HG03280 (cell line): ENCODE measurements around the gene AMHR2.
"Not testable (repeated sequence)": the region's sequence is repeated elsewhere in the genome, so short reads cannot be mapped to it uniquely, and the experiment has no call there.

Source experiments
- ATAC-seq: cut with Tn5 transposase; IDR thresholded peaks from one replicate; pipeline ENCODE4 v1.9.1; 2021; ENCODE audit warnings: mild to moderate bottlenecking, moderate library complexity; ENCODE audit not compliant: unreplicated experiment

AMHR2 gene

DNA sequence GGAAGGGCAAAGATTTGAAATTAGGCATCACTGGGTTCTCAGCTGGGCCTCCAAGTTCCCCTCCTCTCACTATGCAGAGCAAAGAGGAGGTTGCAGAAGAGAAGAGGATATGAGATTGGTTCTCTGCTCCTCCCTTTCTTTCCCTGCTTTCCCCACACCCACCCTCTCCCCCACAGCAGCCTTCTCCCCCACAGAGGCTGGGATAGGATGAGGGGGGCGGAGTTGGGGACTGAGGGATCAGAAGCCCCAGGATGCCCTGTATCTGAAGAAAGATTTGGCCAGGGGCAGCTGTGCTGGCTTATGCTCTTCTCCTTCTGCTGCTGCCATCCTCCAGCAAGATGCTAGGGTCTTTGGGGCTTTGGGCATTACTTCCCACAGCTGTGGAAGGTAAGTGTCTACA, at the start of gene AMHR2:
AMHR2 (plus strand) TSS at position 259 of the 400 bp plus-strand sequence; CDS start at position 339, 80 bp downstream.
- no peak for ATAC-seq

DNA sequence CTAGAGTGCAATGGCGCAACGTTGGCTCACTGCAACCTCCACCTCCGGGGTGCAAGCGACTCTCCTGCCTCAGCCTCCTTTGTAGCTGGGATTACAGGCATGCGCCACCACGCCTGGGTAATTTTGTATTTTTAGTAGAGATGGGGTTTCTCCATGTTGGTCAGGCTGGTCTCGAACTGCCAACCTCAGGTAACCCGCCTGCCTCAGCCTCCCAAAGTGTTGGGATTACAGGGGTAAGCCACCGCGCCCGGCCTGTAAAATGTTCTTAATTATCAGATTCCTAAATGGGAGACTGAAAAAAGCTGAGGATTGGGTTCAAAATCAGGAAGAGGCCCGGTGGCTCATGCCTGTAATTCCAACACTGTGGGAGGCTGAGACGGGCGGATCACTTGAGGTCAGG, 49.4 kb upstream of the AMHR2 start:
- not testable (repeated sequence) for ATAC-seq

DNA sequence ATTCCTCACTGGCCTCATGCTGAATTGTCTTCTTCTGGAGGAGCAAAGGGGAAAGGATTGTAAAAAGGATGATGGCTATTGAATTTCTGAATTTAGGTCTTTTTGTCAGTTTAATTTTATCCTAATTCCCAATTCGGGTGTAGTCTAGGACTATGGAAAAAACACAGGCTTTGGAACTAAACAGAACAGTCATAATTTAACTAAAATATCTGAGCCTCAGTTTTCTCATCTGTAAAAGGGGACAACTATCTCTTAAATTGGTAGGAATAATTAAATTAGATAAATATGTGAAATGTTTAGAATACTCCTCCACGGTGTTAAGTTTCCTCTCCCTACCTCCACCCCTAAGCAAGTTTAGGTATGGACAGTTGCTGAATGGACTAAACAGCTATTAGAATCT, 46.9 kb upstream of the AMHR2 start:
- no peak for ATAC-seq

DNA sequence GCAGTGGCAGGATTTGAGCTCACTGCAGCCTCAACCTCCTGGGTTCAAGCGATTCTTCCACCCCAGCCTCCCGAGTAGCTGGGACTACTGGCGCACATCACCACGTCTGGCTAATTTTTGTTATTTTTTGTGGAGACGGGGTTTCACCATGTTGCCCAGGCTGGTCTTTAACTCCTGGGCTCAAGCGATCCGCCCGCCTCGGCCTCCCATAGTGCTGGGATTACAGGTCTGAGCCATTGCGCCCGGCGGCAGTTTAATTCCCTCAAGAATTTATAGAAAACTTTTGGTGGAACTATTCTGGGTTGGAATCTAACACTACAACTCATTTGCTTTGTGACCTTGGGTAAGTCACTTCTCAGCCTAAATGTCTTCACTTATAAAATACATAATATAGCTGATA, 45.4 kb upstream of the AMHR2 start:
- no peak for ATAC-seq

DNA sequence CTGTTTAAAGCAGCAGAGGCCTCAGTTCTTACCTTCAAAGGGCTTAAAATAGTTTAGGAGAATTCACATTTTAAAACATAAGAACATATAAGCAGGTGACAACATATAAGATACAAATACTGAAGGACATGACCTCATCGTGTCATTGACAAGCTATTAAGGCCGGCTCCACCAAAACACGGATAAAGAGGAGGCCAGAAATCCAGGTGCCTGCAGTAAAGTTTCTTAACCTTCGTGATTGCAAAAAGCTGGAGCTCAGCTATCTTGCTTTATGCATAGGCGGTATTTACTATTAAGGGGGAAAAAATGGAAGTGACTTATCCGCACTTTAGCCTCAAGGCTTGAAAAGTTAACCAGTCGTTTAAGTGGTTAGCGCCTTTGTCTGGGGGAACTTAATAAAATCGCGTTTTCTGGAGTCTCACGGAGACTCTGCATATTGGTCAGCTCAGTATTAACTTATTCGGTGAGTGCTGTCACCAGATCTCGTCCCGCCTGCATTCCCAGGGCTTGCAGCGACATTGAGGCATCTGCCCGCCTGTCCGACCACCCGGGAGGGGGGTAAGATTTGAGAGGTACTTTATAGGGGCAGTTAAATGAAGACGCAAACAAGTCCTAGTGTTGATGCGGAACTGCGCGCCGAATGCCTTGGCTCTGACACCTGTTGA, 44.8 kb upstream of the AMHR2 start:
- no peak for ATAC-seq

DNA sequence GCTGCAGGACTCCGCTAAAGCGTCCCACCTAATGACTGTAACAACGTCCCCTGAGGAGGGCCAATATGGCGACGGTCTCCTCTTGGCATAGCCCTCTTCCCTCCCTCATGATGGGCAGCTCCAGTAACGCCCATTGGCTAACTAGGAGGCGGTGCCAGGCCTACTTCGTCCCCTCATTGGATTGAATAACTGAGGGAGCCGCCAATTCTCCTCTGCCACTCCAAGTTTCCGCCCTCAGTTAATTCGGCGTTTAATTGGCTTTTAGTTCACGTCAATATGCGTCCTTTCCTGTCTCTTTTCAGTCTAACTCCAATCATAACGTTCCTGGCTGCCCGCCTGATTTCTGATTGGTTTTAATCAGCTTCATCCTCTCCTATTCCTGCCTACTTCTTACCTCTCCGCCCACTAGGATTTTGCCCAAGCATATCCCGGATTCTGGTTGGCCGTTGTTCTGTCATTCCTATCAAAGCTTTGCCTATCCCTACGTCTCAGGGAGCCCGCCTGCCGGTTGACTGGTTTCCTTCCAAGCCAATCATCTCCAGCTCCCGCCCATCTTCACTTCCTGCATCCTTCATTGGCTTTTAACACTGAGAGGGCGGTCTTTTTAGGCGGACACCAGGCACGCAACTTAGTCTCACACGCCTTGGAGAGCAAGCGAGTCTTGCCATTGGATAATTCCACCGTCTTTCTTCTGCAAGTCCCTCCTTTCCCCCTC, 44.1 kb upstream of the AMHR2 start:
- peak; percentile 75 for ATAC-seq

DNA sequence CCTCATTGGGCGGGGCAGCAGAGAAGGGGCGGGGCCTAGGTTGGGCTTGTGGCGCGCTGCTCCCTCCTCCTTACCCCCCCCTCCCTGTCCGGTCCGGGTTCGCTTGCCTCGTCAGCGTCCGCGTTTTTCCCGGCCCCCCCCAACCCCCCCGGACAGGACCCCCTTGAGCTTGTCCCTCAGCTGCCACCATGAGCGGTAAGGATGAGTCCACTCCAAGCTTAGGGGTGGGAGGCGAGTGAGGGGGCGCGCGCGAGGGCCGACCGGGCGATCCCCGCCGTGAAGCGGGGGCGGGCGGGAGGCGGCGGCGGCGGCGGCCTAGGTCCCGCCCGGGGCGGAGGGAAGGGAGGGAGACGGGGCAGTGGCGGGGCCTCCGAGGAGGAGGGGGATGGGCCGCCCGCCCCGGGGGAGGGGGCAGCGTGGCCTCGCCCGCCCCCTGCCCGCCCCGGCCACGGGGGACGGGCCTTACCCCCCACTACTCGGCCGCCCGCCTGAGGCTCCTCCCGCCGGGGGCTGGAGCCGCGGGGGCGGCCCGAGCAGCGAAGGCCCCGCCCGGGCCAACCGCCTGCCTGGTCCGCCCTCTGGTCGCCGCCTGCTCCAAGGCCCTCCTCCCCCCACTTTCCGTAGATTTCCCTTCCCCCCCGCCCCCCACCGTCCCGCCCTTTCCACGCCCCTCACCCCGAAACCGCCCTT, 43.4 kb upstream of the AMHR2 start, which contains the start of gene SP1:
SP1 (plus strand) TSS at position 73 of the 690 bp plus-strand sequence; CDS start at position 189, 116 bp downstream.
- ATAC-seq, result peak; percentile 49

DNA sequence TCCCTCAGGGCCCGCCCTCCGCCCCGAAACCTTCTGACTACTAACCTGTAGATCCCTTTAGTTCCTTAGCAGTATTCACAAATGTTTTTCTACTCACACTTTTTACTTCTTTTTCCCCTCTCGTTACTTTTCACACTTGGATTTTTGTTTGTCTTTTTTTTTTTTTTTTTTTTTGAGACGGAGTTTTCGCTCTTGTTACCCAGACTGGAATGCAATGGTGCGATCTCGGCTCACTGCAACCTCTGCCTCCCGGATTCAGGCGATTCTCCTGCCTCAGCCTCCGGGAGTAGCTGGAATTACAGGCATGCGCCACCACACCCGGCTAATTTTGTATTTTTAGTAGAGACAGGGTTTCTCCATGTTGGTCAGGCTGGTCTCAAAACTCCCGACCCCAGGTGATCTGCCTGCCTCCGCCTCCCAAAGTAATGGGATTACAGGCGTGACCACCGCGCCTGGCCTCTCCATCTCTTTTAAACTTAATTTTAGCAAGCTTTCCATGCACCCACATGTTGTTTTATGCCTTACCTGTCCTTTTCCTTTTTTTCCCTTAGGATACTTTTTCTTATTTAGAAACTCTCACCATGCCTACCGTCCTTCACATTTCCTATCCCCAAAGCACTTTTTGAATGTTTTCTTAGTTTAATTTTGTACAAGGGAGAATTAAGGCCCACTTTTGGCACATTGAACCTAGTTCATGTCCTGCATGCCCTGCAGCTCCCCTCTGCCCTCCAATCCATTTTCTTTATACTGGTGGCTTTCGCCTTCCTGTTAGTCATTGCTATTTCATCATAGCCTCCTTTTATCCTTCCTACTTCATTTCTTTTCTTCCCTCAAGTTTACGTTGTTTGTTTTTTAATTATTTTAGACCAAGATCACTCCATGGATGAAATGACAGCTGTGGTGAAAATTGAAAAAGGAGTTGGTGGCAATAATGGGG, 42.6 kb upstream of the AMHR2 start:
- no peak for ATAC-seq

DNA sequence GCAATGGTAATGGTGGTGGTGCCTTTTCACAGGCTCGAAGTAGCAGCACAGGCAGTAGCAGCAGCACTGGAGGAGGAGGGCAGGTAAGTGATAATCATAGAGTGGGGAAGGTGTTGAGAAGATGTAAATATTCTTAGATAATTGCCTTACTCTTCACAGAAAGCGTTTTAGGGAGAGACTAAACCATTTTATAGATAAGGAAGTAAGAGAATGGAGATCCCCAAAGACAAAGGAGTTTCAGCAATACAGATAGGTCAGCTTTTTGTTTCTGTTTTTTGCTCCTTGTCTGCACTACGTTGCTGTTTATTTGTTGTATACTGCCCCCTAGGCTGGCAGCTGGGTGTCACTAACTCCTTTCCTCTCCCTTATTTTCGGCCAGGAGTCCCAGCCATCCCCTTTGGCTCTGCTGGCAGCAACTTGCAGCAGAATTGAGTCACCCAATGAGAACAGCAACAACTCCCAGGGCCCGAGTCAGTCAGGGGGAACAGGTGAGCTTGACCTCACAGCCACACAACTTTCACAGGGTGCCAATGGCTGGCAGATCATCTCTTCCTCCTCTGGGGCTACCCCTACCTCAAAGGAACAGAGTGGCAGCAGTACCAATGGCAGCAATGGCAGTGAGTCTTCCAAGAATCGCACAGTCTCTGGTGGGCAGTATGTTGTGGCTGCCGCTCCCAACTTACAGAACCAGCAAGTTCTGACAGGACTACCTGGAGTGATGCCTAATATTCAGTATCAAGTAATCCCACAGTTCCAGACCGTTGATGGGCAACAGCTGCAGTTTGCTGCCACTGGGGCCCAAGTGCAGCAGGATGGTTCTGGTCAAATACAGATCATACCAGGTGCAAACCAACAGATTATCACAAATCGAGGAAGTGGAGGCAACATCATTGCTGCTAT, 41.7 kb upstream of the AMHR2 start:
- no peak for ATAC-seq

DNA sequence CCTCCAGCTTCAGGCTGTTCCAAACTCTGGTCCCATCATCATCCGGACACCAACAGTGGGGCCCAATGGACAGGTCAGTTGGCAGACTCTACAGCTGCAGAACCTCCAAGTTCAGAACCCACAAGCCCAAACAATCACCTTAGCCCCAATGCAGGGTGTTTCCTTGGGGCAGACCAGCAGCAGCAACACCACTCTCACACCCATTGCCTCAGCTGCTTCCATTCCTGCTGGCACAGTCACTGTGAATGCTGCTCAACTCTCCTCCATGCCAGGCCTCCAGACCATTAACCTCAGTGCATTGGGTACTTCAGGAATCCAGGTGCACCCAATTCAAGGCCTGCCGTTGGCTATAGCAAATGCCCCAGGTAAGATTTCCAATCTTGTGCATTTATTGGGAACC, 40.4 kb upstream of the AMHR2 start:
- ATAC-seq, result no peak

DNA sequence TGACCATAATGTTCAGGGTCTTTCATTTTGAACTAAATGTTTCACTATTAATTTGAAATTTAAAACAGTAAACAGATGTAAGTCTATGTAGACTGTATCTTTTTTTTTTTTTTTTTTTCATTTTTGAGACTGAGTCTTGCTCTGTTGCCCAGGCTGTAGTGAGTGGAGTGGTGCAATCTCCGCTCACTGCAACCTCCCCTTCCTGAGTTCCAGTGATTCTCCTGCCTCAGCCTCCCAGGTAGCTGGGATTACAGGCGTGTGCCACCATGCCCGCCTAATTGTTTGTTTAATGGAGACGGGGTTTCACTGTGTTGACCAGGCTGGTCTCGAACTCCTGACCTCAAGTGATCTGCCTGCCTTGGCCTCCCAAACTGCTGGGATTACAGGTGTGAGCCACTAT, 37.3 kb upstream of the AMHR2 start:
- not testable (repeated sequence) for ATAC-seq

DNA sequence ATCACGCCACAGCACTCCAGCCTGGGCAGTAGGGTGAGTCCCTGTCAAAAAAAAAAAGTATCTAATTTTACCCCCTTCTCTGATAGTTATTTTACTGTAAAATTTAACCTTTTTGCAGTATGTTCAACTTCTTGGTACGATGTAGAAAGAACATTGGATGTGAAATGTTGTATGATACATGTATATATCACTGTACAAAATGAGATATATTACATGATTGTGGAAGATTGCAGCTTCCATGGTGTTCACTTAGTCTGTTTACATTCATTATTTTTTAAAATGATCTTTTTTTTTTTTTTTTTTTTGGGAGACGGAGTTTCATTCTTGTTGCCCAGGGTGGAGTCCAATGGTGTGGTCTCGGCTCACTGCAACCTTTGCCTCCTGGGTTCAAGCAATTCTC, 34.7 kb upstream of the AMHR2 start:
- ATAC-seq, result no peak

DNA sequence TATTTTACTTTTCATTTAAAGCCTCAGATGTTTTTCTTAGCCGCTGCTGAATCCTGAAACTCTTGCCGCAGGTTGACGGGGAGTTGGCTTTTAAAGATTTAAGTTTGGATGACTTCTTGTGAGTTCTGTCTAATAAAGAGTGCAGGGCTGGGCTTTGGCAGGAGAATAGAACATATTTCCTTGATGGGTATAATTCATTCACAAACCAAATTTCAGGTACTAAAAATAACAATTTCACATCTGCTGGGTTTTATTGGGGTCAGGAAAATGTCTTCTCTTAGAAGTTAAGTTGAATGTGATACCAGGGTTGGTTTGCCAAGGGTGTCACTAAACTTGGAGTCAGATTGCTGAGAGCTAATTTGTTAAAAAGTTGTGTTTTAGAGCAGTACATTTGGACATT, 34.0 kb upstream of the AMHR2 start:
- no peak for ATAC-seq

DNA sequence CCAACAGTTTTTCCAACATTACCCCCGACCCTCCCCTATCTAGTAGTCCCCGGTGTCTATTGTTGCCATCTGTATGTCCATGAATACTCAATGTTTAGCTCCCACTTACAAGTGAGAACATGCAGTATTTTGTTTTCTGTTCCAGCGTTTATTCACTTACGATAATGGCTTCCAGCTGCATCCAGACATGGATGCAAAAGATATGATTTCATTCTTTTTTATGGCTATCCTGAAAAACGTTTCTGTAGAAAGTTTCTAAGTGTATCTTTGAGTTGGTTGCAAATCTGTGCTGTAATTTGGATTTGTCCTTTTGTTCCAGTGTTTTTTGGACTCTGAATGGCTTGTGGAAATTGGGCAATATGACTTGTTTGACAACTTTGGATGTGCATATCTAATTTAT, 31.9 kb upstream of the AMHR2 start:
- no peak for ATAC-seq

DNA sequence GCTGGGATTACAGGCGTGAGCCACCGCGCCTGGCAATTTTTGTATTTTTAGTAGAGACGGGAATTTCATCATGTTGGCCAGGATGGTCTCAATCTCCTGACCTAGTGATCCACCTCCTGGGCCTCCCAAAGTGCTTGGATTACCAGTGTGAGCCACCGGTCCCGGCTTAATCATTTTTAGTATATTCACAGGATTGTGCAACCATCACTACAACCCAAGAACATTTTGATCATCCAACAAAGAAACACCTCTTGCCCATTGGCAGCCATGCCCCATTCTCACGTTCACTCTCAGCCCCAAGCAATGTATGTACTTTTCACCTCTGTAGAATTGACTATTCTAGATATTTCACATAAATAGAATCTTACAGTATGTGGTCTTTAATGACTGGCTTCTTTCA, 23.8 kb upstream of the AMHR2 start:
- ATAC-seq, result no peak

DNA sequence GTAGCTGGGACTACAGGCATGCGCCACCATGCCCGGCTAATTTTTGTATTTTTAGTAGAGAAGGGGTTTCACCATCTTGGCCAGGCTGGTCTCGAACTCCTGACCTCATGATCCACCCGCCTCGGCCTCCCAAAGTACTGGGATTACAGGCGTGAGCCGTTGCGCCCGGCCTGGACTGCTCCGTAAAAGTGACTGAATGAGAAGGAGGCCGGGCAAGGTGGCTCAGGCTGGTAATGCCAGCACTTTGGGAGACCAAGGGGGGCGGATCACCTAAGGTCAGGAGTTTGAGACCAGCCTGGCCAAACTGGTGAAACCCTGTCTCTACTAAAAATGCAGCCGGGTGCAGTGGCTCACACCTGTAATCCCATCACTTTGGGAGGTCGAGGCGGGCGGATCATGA, 21.3 kb upstream of the AMHR2 start:
- not testable (repeated sequence) for ATAC-seq

DNA sequence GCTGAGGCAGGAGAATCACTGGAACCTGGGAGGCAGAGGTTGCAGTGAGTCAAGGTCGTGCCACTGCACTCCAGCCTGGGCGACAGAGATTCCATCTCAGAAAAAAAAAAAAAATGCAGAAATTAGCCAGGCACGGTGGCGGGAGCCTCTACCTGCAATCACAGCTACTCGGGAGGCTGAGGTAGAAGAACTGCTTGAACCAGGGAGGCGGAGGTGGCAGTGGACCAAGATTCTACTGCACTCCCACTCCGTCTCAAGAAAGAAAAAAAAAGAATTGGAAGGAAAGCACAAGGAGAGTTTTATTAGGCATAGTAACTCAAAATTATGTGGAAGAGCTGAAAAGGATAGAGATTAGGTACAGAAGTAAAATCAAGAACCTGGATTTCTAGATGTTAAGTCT, 20.8 kb upstream of the AMHR2 start:
- no peak for ATAC-seq

DNA sequence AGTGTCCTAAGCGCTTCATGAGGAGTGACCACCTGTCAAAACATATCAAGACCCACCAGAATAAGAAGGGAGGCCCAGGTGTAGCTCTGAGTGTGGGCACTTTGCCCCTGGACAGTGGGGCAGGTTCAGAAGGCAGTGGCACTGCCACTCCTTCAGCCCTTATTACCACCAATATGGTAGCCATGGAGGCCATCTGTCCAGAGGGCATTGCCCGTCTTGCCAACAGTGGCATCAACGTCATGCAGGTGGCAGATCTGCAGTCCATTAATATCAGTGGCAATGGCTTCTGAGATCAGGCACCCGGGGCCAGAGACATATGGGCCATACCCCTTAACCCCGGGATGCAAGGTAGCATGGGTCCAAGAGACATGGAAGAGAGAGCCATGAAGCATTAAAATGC, 12.7 kb upstream of the AMHR2 start:
- ATAC-seq, result no peak

DNA sequence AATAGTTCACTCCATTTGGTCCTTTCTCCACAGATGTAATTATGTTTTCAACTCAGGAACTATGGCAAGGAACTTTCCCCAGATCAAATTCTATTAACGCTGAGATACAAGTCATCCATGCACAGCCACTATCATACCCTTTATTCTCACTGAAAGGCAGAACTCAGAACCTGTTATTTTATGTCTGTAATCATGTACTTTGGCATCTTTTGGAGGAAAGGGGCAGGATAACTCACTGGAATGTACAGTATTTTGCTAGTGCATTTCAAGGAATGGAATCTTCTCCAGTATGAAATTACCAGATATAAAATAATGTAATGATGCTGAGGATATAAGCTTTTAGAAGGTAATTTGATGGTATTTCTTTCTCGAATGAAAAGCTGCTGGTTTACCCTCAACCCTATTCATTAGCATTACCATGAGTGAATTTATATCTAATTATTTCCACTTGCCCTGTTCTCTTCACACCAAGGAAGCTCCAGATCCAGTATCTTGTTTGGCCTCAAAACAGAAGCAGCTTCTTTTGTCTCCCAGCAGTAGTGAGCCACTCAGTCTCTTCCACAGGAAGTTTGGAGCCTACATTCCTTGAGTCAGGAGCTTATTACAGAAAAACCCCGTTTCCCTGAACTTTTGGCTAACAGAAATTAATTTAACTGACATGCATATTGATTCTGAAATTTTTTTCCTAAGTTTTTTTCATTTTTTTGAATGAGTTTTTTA, 10.0 kb upstream of the AMHR2 start:
- ATAC-seq, result no peak
